Right forelimb (tissue), 1 donor: ENCODE data around the gene NBPF9.
"Not testable (repeated sequence)": the region's sequence is repeated elsewhere in the genome, so short reads cannot be mapped to it uniquely, and the experiment has no call there.

ENCODE experiments used
- DNase-seq: peaks from one replicate; pipeline ENCODE4 v3.0.0-alpha.2; 2018

Gene NBPF9

DNA sequence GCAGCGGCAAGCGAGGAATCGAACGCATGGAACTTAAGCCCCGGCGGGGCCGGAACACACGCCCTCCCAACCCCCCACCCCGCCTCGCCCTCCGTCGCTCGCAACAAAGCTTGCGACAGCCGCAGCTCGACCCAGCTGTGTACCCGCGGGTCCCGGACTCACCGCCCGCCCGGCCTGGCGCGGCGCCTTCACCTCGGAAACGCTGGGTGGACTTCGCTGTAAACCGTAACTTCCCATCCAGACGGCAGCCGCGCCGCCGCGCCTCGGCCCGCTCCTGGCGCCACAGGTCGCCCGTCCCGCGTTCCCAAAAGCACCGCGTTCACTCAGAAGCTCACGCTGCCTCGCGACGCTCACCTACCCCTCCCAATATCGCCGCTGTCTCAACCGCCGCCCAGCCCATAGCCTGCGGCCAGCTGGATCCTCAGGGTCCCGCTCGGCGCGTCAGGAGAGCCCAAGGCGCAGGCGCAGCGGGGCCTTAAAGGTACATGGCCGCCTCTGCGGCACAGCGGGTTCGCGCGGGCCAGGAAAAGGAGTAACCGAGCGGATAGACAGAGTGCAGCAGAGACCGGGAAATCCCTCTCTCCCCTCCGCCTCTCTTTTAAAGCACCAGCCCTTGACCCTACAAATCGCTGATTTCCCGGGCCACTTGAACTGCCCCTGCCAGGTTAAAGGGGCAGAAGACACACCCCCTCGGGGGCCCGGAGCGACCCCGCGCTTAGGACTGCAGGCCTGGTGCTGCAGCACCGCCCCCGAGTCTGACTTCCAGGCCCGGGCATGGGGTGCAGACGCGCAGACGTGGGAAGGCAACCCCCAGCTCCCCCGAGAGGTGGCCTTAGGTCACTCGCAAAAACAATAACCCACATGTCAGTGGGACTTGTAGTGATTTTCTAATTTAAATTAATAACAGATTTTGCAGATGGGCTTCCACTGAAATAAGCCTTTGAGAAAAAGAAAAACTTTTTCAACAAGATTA, at the start of gene NBPF9:
NBPF9 (minus strand) TSS at position 443 of the 973 bp plus-strand sequence. CDS start 21,412 bp downstream, outside the sequence.
- DNase-seq, result peak; percentile 68

DNA sequence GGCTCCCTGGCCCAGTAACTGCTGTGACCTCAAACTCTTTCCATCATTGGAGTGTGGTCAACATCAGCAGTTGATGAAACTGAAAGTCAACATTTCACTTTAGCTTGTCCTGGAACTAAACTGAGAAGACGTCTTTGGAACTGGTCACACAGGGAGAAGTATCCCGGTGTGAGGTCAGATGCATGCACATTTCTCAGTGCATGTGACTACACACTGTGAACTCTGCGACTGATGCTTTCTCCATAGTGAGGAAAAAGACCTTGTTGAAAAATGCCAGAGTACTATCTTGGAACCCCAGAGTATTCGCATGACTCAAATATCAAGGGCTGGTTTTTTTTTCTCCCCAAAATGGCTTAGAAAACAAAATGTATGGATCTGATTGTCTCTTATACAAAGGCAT, 46.6 kb upstream of the NBPF9 start:
- not testable (repeated sequence) for DNase-seq

- DNase-seq, result not testable (repeated sequence)
Measured at GRCh38 chr1:149137585-149137984, 34.2 kb upstream of the NBPF9 start.

- DNase-seq, result peak; percentile 2
Measured at GRCh38 chr1:149130938-149131337, 27.6 kb upstream of the NBPF9 start.

DNA sequence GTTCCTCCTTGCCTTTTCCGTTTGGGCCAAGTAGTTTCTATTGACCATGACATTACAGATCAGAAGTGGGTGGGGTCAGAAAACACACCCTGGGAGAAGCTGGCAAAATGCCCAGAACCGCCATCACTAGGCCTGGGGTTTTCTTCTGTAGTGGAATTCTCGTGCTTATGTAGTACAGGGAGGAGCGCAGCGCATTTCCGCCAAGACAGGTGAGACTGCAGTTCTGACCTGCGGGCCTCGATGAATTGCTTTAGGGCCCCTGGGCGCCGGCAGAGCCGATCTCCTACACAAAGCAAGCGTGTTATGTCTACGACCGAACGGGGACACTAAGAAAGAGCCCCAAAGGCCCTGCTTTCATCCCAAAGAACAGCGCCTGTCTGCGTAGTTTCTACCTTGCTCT, 25.9 kb upstream of the NBPF9 start:
- DNase-seq, result not testable (repeated sequence)

DNA sequence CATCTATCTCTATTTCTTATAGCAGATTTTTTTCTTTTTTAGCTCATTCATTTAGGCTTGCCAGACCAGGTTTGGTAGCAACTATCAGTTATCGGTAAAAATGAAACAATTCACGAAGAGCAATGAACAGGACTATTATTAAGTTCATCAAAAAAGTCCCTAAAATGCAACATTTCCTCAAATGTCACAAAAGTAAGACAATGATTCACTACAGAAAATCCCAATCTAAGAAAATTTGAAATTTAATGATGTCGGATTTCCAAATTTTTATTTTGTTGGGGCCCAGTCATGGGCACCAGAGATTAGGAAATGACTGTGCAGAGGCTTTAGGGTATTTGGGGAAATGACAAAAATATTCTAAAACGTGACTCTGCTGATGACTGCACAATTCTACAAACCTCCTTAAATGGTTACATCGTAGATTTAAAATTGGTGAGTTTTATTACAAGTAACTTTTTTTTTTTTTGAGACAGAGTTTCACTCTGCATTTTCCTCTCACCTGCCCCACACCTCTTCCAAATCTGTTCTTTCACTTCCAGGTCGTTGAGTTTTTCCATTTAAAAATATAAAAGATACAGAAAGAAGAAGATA, 23.3 kb upstream of the NBPF9 start:
- DNase-seq, result not testable (repeated sequence)

DNA sequence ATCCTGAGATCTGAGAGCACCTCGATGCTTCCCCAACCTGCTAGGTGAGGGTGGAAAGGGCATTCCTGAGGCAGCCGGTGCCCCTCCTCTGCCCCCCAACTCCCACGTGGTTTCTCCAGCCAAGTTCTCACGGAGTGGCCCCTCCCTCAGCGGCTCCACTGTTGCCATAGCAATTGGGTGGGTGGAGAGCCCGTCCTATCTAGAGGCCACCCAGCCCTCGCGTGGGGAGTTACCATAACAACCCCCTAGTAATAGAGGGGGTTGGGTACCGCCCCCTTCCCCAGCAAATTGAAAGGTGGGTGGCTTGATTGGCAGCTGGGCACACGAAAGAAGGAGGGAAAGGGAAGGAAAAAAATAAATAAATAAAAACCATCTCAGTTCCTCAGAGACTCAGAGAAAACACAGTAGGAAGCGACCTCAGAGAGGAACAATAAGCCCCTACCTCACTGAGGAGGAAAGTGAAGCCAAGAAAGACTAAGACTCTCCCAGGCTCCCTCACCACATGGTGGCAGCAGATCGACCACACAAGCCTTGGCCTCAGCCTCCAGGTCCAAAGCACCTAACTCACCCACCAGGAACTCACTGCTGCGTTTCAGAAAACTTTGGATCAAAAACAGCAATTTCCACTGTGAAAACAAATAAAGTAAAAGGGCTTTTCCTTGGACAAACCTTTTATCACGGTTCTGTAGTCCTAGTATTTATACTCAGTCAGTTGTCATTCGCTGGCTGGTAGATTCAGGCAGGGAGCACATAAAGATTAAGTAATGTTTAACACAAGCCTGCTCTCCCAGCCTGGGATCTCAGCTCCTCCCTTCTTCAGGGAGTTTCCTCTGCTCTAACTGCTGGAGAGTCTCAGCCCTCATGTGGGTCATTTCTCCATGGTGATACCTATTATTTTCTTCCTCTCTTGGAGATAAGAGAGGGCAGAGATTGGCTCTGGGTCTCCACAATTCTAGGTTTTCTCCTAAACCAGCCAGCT, 20.9 kb upstream of the NBPF9 start:
- DNase-seq, result peak; percentile 22

DNA sequence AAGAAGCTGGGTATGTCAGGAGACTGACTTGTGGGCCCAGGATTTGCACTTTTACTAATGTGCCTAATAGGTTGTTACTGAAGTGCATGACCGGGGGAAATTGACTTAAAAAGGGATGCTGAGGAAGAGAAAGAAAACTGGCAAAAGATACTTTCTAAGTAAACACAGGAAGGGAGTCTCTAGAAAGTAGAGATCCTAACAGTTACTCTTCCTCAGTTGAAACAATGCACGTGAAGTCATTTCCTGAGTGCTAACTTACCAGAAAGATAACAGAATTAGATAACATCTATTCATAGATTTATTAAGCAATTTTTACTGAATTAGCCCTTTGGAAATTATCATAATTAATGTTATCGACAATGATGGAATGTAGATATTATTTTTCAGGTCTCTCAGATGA, 9.5 kb upstream of the NBPF9 start:
- not testable (repeated sequence) for DNase-seq

DNA sequence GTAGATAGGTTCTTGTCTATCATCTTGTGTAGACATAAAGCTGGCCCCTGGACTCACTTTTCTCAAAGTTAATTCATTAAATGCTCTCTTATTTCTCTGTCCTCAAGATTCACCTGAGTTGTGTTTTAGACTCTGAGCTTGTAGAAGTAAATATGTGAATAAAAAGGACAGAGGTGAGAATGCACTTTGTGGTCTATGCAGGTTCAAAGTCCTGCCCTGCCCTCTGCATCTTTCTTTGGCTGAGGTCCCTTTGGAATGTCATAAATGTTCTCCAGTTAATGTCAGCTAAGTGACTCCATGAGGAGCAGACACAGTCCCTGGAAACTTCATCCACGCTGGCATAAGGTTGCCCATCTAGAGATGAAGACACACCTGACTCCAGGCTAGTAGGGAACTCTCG, 7.0 kb upstream of the NBPF9 start:
- DNase-seq, result not testable (repeated sequence)

DNA sequence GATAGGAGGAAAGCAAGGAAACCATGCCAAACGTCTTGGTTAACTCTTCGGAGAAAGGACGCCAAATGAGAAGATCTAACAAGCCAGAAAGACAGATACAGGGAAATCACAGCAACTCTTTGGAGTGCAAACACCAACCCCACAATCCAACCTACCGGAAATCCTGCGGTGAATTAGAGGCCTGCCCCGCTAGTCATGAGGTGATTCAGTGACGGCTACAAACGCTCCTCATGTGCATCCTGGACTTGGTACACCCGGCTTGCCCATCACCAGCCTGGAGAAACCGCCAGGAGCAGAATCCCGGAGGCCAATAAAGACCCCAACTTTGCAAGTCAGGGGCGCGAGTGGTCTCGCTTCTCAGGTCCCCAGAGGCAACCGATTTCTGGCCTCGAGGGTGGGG, 777 bp downstream of the NBPF9 start:
- not testable (repeated sequence) for DNase-seq

DNA sequence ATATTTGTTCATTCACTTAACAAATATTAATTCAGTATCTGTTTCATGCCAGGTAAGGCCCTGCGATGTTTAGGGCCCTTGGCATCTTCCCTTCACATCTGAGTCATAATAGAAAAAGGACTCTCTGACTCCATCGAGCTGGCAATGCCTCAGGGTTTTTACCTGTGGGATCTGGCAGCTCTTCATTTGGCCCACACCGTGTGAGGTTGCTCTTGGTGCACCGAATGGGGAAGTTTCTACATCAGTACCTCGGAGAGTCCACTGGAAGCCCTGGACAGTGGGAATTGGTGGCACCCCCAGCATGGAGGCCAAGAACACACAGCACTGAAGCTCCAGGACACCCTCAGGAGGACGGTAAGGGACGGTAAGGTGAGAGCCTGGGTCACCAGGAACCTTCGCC, 5.1 kb downstream of the NBPF9 start:
- DNase-seq, result not testable (repeated sequence)

DNA sequence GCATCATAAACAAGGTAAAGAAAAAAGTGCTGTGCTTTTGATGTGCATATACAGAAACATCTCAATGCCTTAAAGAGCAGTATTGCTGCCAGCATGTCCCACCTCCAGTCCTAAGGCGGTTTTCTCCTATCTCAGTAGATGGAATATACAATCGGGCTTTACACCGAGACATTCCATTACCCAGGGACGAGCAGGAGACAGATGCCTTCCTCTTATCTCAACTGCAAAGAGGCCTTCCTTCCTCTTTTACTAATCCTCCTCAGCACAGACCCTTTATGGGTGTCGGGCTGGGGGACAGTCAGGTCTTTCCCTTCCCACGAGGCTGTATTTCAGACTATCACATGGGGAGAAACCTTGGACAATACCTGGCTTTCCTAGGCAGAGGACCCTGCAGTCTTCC, 10.2 kb downstream of the NBPF9 start:
- DNase-seq, result not testable (repeated sequence)

DNA sequence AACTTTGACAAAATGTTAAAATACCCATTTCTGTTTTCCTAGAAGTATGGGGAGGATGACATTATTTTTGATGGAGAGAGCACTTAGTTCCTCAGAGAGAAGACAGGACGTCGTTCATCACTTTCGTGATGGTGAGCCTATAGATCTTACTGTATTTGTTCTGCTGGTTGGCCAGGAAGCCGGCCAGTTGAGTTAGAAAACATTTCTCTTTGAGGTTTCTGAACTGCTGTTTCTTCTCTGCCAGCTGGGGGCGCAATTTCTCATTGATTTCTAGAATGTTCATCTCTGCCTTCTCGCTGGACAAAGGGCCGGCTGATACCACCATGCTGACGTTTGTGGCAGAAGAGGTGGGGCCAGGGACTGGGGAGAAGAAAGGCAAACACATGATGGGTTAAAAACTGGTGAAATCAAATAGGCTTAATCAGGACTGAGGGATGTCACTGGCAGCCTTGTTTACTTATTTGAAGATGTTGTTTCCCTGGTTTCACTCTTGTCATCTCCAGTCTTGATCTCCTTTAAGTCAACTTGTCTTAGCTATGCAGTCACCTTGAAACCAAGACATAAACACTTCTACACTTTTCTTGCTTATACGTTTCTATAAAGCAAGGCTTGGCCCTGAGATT, 27.7 kb downstream of the NBPF9 start:
- not testable (repeated sequence) for DNase-seq

GRCh38 chr1:149064611-149065010, 38.7 kb downstream of the NBPF9 start:
- DNase-seq, result not testable (repeated sequence)

DNA sequence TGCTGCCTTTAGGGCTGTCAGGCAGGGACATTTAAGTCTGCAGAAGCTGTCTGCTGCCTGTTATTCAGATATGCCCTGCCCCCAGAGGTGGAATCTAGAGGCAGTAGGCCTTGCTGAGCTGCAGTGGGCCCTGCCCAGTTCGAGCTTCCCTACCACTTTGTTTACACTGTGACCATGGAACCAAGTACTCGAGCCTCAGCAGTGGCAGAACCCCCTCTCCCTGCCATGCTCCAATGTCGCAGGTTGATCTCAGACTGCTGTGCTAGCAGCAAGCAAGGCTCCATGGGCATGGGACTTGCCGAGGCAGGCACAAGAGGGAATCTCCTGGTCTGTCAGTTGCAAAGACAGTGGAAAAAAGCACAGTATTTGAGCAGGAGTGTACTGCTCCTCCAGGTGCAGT, 60.3 kb downstream of the NBPF9 start:
- not testable (repeated sequence) for DNase-seq

DNA sequence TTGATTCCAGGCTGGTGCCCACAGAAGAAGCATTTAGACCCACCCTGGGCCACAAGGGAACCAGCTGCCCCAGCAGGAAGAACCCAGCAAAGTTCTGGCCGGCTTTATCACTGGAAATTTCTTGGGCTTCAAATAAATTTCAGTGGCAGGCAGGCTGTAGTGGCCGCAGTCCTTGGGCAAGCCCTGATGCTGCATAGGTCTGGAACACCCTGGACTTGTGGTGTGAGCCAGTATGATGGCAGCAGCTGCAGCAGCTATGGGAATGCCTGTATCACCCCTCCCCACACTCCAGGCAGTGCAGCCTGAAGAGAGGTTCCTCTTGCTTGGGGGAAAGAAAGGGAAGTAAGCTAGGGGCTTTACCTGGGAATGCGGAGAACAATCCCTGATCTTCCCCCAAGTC, 69.4 kb downstream of the NBPF9 start:
- not testable (repeated sequence) for DNase-seq

GRCh38 chr1:149024327-149024726, 79.0 kb downstream of the NBPF9 start:
- not testable (repeated sequence) for DNase-seq

- not testable (repeated sequence) for DNase-seq
Measured at GRCh38 chr1:149018577-149018976, 84.8 kb downstream of the NBPF9 start.

DNA sequence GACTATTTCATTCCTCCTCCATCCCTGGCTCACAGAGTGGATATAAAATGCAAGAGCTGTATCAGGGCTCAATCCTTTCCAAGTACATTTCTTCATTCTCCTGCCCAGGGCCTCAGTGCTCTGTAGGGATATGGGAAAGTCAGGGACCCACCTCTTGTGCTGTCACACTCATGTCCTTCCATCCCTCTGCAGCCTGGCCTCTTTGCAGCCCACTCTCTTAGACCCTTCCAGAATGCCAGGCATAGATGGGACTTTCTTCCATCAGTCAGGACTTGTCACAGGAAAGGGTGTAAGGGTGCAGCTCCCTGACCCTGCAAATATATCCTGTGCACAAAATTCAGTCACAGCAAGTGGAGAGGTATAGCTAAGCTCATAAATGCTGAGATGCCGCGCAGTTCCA, 86.7 kb downstream of the NBPF9 start:
- DNase-seq, result not testable (repeated sequence)

GRCh38 chr1:149015522-149015921, 87.8 kb downstream of the NBPF9 start:
- not testable (repeated sequence) for DNase-seq

DNA sequence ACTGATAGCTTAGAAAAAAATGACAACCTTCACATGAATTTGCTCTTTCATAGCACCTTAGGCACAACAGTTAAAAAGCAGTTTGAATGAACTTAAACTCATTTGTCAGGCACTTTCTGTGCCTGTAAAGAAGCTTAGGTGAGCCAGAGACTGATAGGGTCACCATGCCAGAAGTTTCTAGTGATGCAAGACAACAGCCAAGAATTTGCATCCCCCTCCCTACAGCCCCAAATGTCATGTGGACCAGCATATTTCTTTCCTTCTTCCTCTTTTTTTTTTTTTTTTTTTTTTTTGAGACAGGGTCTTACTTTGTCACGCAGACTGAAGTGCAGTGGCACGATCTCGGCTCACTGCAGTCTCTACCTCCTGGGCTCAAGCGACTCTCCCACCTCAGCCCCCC, 89.8 kb downstream of the NBPF9 start:
- not testable (repeated sequence) for DNase-seq

DNA sequence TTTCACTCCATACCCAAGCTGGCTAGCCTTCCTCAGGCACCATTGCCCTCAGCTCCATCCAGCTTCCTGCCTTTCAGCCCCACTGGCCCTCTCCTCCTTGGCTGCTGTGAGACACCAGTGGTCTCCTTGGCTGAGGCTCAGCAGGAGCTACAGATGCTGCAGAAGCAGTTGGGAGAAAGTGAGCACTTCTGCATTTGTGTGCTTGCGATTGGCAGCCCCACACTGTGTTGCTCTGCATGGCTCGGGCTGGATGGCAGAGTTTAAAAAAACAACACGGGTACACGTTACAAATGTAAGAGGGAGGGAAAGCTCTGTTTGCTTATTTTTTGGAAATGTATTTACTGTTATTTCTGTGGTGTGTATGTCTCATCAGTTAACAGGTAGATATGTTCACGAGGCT, 90.8 kb downstream of the NBPF9 start:
- DNase-seq, result not testable (repeated sequence)
